GM13976 (cell line): Measurements from ENCODE around the gene UTP4.

ENCODE experiments used
- DNase-seq: peaks from one replicate; pipeline ENCODE4 v3.0.0; 2012; ENCODE audit warnings: low spot score
- in situ Hi-C: fragments of 300-500 bp; cut with MboI; formaldehyde crosslinking; loops from one replicate; pipeline ENCODE4 v1.12.0; 2022; ENCODE audit warnings: low sequenced_read_pairs, mixed read lengths, inconsistent platforms; ENCODE audit not compliant: unreplicated experiment
- TF ChIP-seq, protein P1 (sequence below): IDR thresholded peaks from 2 replicates; pipeline ENCODE4 v1.5.1; 2012; ENCODE audit warnings: borderline replicate concordance, mild to moderate bottlenecking; ENCODE audit not compliant: insufficient read depth; ENCODE audit errors: extremely low read depth, missing control alignments, control extremely low read depth

Gene UTP4

DNA sequence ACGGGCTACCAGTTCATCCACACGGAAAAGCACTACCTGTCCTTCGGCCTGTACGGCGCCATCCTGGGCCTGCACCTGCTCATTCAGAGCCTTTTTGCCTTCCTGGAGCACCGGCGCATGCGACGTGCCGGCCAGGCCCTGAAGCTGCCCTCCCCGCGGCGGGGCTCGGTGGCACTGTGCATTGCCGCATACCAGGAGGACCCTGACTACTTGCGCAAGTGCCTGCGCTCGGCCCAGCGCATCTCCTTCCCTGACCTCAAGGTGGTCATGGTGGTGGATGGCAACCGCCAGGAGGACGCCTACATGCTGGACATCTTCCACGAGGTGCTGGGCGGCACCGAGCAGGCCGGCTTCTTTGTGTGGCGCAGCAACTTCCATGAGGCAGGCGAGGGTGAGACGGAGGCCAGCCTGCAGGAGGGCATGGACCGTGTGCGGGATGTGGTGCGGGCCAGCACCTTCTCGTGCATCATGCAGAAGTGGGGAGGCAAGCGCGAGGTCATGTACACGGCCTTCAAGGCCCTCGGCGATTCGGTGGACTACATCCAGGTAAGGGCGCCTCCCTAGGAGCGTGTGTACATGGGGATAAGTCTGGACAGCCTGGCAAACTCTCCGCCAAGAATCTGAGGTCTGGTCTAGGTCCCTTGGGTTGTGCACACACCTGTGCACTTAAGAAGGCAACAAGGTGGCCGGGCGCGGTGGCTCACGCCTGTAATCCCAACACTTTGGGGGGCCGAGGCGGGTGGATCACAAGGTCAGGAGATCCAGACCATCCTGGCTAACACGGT lies 22.8 kb upstream of the UTP4 start:
- in situ Hi-C loops: loop anchor here (10.0 to 25.0 kb wide), 2 partner anchors 247 to 405 kb away; no protein-coding TSS in a partner anchor
- TF ChIP-seq, protein P1, sequence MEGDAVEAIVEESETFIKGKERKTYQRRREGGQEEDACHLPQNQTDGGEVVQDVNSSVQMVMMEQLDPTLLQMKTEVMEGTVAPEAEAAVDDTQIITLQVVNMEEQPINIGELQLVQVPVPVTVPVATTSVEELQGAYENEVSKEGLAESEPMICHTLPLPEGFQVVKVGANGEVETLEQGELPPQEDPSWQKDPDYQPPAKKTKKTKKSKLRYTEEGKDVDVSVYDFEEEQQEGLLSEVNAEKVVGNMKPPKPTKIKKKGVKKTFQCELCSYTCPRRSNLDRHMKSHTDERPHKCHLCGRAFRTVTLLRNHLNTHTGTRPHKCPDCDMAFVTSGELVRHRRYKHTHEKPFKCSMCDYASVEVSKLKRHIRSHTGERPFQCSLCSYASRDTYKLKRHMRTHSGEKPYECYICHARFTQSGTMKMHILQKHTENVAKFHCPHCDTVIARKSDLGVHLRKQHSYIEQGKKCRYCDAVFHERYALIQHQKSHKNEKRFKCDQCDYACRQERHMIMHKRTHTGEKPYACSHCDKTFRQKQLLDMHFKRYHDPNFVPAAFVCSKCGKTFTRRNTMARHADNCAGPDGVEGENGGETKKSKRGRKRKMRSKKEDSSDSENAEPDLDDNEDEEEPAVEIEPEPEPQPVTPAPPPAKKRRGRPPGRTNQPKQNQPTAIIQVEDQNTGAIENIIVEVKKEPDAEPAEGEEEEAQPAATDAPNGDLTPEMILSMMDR: no peak

DNA sequence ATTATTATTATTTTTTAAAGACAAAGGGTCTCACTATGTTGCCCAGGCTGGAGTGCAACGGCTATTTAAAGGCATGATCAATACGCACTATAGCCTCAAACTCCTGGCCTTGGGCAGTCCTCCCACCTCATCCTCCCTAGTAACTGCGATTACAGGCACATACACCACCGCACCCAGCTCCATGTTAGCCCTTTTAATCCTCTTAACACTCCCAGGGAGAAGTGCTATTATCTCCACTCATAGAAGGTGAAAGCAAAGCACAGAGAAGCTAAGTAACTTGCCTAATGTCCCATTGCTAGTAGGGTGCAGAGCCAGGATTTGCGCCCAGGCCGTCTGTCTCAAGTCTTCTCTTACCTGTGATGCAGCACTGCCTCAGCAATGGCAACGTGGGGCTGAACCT lies 22.0 kb upstream of the UTP4 start:
- in situ Hi-C loops: loop anchor here (10.0 to 25.0 kb wide), 2 partner anchors 248 to 406 kb away; no protein-coding TSS in a partner anchor
- no peak for DNase-seq
- TF ChIP-seq, protein P1: no peak

More for the DNA sequence above, 22.8 kb upstream of the UTP4 start:
- DNase-seq: no peak

DNA sequence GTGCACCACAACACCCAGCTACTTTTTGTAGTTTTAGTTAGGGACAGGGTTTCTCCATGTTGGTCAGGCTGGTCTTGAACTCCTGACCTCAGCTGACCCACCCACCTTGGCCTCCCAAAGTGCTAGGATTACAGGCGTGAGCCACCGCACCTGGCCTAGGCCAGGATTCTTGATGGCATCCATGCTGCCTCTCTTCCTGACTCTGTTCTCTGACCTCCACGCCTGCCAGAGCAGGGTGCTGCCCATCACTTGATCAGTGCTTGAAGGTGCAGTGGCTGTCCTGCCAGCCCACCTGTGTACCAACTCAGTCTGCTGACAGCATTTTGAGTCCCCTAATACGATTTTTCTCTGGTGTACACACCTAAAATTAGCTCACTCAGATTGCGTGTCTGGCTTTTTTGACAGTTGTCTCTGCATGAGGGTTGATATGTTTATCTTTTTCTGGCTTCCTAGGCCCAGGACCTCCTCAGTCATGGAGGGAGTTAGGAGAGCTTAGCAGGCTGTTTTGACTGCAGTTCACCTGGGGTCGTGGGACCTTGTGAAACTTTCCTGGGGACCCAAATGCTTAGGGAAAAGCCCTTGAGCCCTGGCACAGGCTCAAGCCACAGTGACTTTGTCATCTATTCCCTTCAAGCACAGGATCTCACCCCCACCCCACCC lies 21.1 kb upstream of the UTP4 start:
- in situ Hi-C loops: loop anchor here (10.0 to 25.0 kb wide), 2 partner anchors 249 to 407 kb away; no protein-coding TSS in a partner anchor
- TF ChIP-seq, protein P1: no peak

DNA sequence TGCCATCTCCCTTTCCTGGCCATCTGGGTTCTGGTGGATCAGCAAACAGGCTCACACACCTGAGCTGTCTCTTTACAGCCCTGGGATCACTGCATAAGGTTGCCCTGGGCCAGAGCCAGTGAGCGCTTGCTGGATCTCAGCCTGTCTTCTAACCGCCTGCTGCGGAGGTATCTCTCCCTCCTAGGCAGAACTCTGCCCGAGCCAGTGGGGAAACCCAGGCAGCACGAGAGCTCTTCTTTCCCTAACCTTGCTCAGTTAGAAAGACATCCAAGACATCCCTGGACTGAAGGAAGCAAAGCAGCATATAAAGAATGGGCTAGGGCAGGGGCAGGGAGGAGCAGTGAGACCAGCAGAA lies 20.6 kb upstream of the UTP4 start:
- TF ChIP-seq, protein P1: no peak
- DNase-seq: no peak
- in situ Hi-C loops: loop anchor here (10.0 to 25.0 kb wide), 2 partner anchors 250 to 407 kb away; no protein-coding TSS in a partner anchor

More for the DNA sequence above, 21.1 kb upstream of the UTP4 start:
- no peak for DNase-seq

DNA sequence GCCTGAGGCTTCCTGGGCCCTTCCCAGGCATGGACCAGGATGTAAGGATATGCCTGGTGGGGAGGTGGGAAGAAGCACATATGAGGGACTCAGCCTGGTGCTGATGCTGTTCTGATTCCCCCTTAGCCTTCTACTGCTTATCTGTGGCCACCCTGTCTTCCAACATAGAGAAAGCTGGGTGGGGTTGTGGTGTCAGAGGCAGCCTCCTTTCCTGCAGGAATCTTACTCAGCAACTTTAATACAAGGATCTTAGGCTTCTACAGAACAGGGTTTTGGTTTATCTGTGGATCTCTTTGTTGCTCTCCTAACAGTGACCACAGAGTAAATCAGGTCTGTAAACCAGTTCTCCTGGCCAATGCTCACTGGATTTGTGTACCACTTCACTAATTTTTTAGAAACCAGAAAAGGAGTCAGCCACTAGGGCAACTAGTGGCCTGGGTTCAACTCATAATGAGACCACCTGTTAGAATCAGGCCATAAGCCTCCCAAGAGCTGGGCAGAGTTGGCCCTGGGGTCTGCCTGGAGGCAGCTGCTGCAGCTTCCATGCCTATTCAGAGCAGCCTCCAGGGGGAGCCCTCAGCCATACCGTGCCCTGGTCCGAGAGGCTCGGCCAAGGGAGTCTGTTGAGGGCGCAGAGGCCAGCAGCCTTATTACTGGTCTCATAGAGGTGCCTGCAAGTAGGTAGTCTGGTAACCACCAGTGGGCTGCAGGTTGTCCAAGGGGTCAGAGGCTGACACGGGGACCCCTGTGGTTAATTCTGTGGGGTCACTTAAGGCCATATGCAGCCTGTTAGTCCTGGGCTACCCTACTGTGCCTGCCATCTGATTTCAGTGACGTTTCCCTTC lies 19.9 kb upstream of the UTP4 start:
- in situ Hi-C loops: loop anchor here (10.0 to 25.0 kb wide), 2 partner anchors 250 to 408 kb away; no protein-coding TSS in a partner anchor
- peak; percentile 81 for DNase-seq

DNA sequence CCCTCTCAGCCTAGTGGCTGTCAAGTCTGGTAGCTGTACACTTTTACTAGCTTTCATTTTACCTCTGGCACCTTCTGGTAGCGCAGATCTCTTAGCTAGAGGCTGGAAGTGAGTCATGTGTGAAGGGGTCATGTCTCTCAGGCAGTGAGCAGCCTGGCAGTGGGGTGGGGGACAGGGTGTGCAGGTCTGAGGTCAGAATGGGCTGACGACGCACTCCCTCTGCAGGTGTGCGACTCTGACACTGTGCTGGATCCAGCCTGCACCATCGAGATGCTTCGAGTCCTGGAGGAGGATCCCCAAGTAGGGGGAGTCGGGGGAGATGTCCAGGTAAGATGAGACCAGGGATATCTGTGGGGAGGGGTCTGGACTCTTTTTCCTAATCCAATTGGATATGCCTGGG lies 19.2 kb upstream of the UTP4 start:
- no peak for DNase-seq
- in situ Hi-C loops: loop anchor here (10.0 to 25.0 kb wide), 2 partner anchors 251 to 408 kb away; no protein-coding TSS in a partner anchor
- TF ChIP-seq, protein P1: no peak

More for the DNA sequence above, 19.9 kb upstream of the UTP4 start:
- TF ChIP-seq, protein P1: peak; percentile 75
